A549 (cell line): ENCODE data around the gene RXRA. TPM values are rescaled to one million over a fixed set of nuclear protein-coding genes. Genes with fewer than 3 reads are reported as not detected.

Experiments
- ATAC-seq, 2 experiments: fragments of 200-7000 bp in 1 of 2; fragments of >200 bp in 1 of 2; cut with Nextera tagmentation in 1 of 2; cut with Tn5 transposase in 1 of 2; 3 replicates each; pipeline versions ENCODE4 v1.8.0 to v1.9.1; 2018 to 2020; ENCODE audit warnings: mild to moderate bottlenecking in 1 of 2, moderate library complexity in 1 of 2
- CTCF ChIA-PET: fragments of 300-600 bp; sonication (Branson Sonifier 250); formaldehyde crosslinking; extraction: SDS; loops from one replicate; lab custom pipeline; 2021; ENCODE audit warnings: antibody characterized with exemption, inconsistent platforms; lab: Yijun Ruan, JAX
- POLR2A ChIA-PET: fragments of 350-600 bp; formaldehyde crosslinking; extraction: SDS; loops from one replicate; lab custom pipeline; 2021; ENCODE audit warnings: antibody characterized with exemption, inconsistent platforms; lab: Yijun Ruan, JAX
- DNase-seq, 2 experiments: peaks; one replicate each; pipeline versions ENCODE4 v3.0.0 to v3.0.0-alpha.2; 2011 to 2016; ENCODE audit warnings: low read depth in 1 of 2, low spot score in 1 of 2
- FAIRE-seq: peaks from 2 replicates; lab custom pipeline; 2011; peaks lifted over from hg19 to GRCh38; lab: Jason Lieb, UNC
- H3K27ac ChIP-seq, 2 experiments: fragments of >200 bp; sonication (Bioruptor Twin); formaldehyde crosslinking; 3 replicates each; pipeline ENCODE4 v1.5.1; 2016 to 2017
- H3K4me1 ChIP-seq: fragments of >200 bp; sonication (Bioruptor Twin); formaldehyde crosslinking; 3 replicates; pipeline ENCODE4 v1.6.1; 2016
- H3K4me2 ChIP-seq: fragments of >200 bp; sonication (Bioruptor Twin); formaldehyde crosslinking; 3 replicates; pipeline ENCODE4 v1.6.1; 2016
- H3K4me3 ChIP-seq: fragments of >200 bp; sonication (Bioruptor Twin); formaldehyde crosslinking; 3 replicates; pipeline ENCODE4 v1.5.1; 2016
- H3K9me3 ChIP-seq: fragments of >200 bp; sonication (Bioruptor Twin); formaldehyde crosslinking; 3 replicates; pipeline ENCODE4 v1.6.1; 2016
- BHLHE40 ChIP-seq: IDR thresholded peaks from 2 replicates; pipeline ENCODE4 v1.6.1; 2012; ENCODE audit warnings: low read depth, low read length, inconsistent platforms
- CEBPB ChIP-seq, 2 experiments: fragments of >200 bp in 1 of 2; sonication (Bioruptor Twin) in 1 of 2; formaldehyde crosslinking in 1 of 2; IDR thresholded peaks; 2 replicates each; pipeline ENCODE4 v1.6.1; 2012 to 2016
- CHD2 ChIP-seq: fragments of 150-350 bp; IDR thresholded peaks from 2 replicates; pipeline ENCODE4 v1.6.1; 2014; ENCODE audit warnings: low read length; ENCODE audit not compliant: partially characterized antibody
- E2F6 ChIP-seq: IDR thresholded peaks from 2 replicates; pipeline ENCODE4 v1.6.1; 2012; ENCODE audit warnings: low read depth, borderline replicate concordance
- ESRRA ChIP-seq: fragments of 150-350 bp; IDR thresholded peaks from 2 replicates; pipeline ENCODE4 v1.6.1; 2014; ENCODE audit warnings: mild to moderate bottlenecking, low read length, borderline replicate concordance
- FOSB ChIP-seq: fragments of 250-450 bp; sonication (Bioruptor Pico); IDR thresholded peaks from 2 replicates; pipeline ENCODE4 v1.5.0; 2020; ENCODE audit warnings: mild to moderate bottlenecking, moderate library complexity
- FOXS1 ChIP-seq: fragments of 250-450 bp; sonication (Bioruptor Pico); IDR thresholded peaks from 2 replicates; pipeline ENCODE4 v1.5.0; 2020; ENCODE audit warnings: mild to moderate bottlenecking, moderate library complexity
- GATA3 ChIP-seq: IDR thresholded peaks from 2 replicates; pipeline ENCODE4 v1.6.1; 2012; ENCODE audit warnings: borderline replicate concordance
- HDAC2 ChIP-seq: fragments of 200-600 bp; sonication (generic); IDR thresholded peaks from 2 replicates; pipeline ENCODE4 v1.6.1; 2016
- HEYL ChIP-seq: fragments of 250-450 bp; sonication (Bioruptor Pico); IDR thresholded peaks from 2 replicates; pipeline ENCODE4 v1.8.0; 2021; ENCODE audit warnings: mild to moderate bottlenecking, moderate library complexity
- HMGXB4 ChIP-seq: fragments of 250-450 bp; sonication (Bioruptor Pico); IDR thresholded peaks from 2 replicates; pipeline ENCODE4 v1.5.0; 2021; ENCODE audit warnings: mild to moderate bottlenecking, moderate library complexity, borderline replicate concordance
- HOXB5 ChIP-seq: fragments of 250-450 bp; sonication (Bioruptor Pico); IDR thresholded peaks from 2 replicates; pipeline ENCODE4 v1.5.0; 2020; ENCODE audit warnings: mild to moderate bottlenecking, moderate library complexity
- JUN ChIP-seq, 2 experiments: fragments of >200 bp; sonication (Bioruptor Twin); formaldehyde crosslinking; IDR thresholded peaks; 2 replicates in 1 of 2; 3 replicates in 1 of 2; pipeline ENCODE4 v1.6.1; 2016 to 2017
- KDM5A ChIP-seq: fragments of 200-600 bp; sonication (generic); IDR thresholded peaks from 2 replicates; pipeline ENCODE4 v1.6.1; 2016; ENCODE audit warnings: antibody characterized with exemption, mild to moderate bottlenecking
- MAFK ChIP-seq: fragments of 450-650 bp; IDR thresholded peaks from 2 replicates; pipeline ENCODE4 v1.6.1; 2014; ENCODE audit not compliant: partially characterized antibody
- MYC ChIP-seq: IDR thresholded peaks from 2 replicates; pipeline ENCODE4 v1.6.1; 2012; ENCODE audit warnings: mild to moderate bottlenecking, inconsistent platforms, low read length, improper control_type of control experiment, borderline replicate concordance
- NR3C1 ChIP-seq: fragments of >200 bp; sonication (Bioruptor Twin); formaldehyde crosslinking; IDR thresholded peaks from 3 replicates; pipeline ENCODE4 v1.6.1; 2017
- PHF8 ChIP-seq: fragments of 200-600 bp; sonication (generic); IDR thresholded peaks from 2 replicates; pipeline ENCODE4 v1.6.1; 2016; ENCODE audit warnings: low read depth, mild to moderate bottlenecking, antibody characterized with exemption, moderate library complexity, borderline replicate concordance
- POLR2A ChIP-seq: IDR thresholded peaks from 2 replicates; pipeline ENCODE4 v1.6.1; 2012; ENCODE audit warnings: mild to moderate bottlenecking, low read length
- RAD21 ChIP-seq, 2 experiments: fragments of >200 bp in 1 of 2; sonication (Bioruptor Twin) in 1 of 2; formaldehyde crosslinking in 1 of 2; IDR thresholded peaks in 1 of 2; conservative IDR thresholded peaks in 1 of 2; 2 replicates in 1 of 2; 3 replicates in 1 of 2; pipeline ENCODE4 v1.6.1; 2012 to 2018; ENCODE audit warnings: inconsistent platforms in 1 of 2
- RFX5 ChIP-seq: fragments of 450-650 bp; IDR thresholded peaks from 2 replicates; pipeline ENCODE4 v1.7.1; 2014; ENCODE audit warnings: antibody characterized with exemption, mild to moderate bottlenecking, moderate library complexity
- RNF2 ChIP-seq: fragments of 200-600 bp; sonication (generic); IDR thresholded peaks from 2 replicates; pipeline ENCODE4 v1.6.1; 2016; ENCODE audit warnings: low read depth, mild to moderate bottlenecking, antibody characterized with exemption, moderate library complexity, borderline replicate concordance
- SREBF2 ChIP-seq: fragments of 450-650 bp; IDR thresholded peaks from 2 replicates; pipeline ENCODE4 v1.6.1; 2014; ENCODE audit warnings: mild to moderate bottlenecking, moderate library complexity
- ZFP36 ChIP-seq: fragments of 450-650 bp; IDR thresholded peaks from 2 replicates; pipeline ENCODE4 v1.6.1; 2014; ENCODE audit warnings: borderline replicate concordance; ENCODE audit not compliant: partially characterized antibody
- ZNF302 ChIP-seq: fragments of 250-450 bp; sonication (Bioruptor Pico); IDR thresholded peaks from 2 replicates; pipeline ENCODE4 v1.9.0; 2021; ENCODE audit warnings: inconsistent platforms, mild to moderate bottlenecking, moderate library complexity
- ZSCAN20 ChIP-seq: fragments of 250-450 bp; sonication (Bioruptor Pico); IDR thresholded peaks from 2 replicates; pipeline ENCODE4 v1.8.0; 2022; ENCODE audit warnings: mild to moderate bottlenecking, moderate library complexity
- WGBS: methylation state at CpG from one replicate; pipeline ENCODE4 v1.1.6; 2017; ENCODE audit errors: missing lambda C conversion rate; 5-methylcytosine and 5-hydroxymethylcytosine counted together
- polyA plus RNA-seq, 4 experiments: library from polyadenylated mRNA; depleted of rRNA in 3 of 4; stranded (reverse); fragments of >200 nt; fragmentation: RNase III in 1 of 4; extraction: RNeasy Plus Mini Kit Qiagen cat#74134 plus additional on column Dnase treatment in 1 of 4; gene quantifications; 2 replicates in 3 of 4; 3 replicates in 1 of 4; pipeline ENCODE4 v1.2.3, GENCODE V29; 2011 to 2017

The RXRA gene
- polyA plus RNA-seq, 2 of the 4 experiments (the other 2 are of a cell fraction) = 6.6 to 23.9 TPM

- no peak for DNase-seq
- 80% methylated on average over 8 of the region's 21 CpGs for WGBS
These were observed 48.2 kb downstream of the RXRA start for GRCh38 chr9:134374301-134375010.

GRCh38 chr9:134375011-134375390, 48.7 kb downstream of the RXRA start:
- TF ChIP-seq ZFP36 (peak; percentile 93), ZSCAN20 (CRISPR knock-in tag) (no peak), POLR2A (no peak), RAD21 (conservative IDR thresholded peaks at IDR 0.05 in 1 of 2, IDR thresholded peaks at IDR 0.05 in 1 of 2) (no peak)
- TF ChIP-seq, all 56 proteins: peak for 1
- ATAC-seq (no peak), FAIRE-seq (no peak), DNase-seq (no peak)
- no peaks in the 10 kb centered on the region for H3K9me3 ChIP-seq
- WGBS = 64% methylated on average over 6 of the region's 6 CpGs
- peak overlapping the region; percentile 65 for H3K4me2 ChIP-seq
- H3K27ac ChIP-seq = peak overlapping the region; percentile 93 to 97
- POLR2A ChIA-PET = no interaction called here
- CTCF ChIA-PET = interaction anchor here (0.8 kb wide), 1 partner anchor 209 kb away, joined by 4 read pairs; no protein-coding TSS in a partner anchor
- H3K4me3 ChIP-seq = no peak overlapping the region
- peaks cover 81% of the 10 kb centered on the region for H3K4me1 ChIP-seq

More at GRCh38 chr9:134374301-134375010, 48.2 kb downstream of the RXRA start:
- H3K4me2 ChIP-seq = peak overlapping the region; percentile 65
- ChIA-PET CTCF (interaction anchor here (0.9 to 1.2 kb wide), 2 partner anchors 10 to 11 kb away, joined by 3 read pairs; no protein-coding TSS in a partner anchor), POLR2A (no interaction called here)
- ATAC-seq (no peak), FAIRE-seq (no peak)
- TF ChIP-seq MAFK (no peak), NR3C1 (no peak), ZNF302 (CRISPR knock-in tag) (no peak), PHF8 (no peak)
- peak overlapping the region; percentile 93 to 97 for H3K27ac ChIP-seq
- no peaks in the 10 kb centered on the region for H3K9me3 ChIP-seq
- H3K4me1 ChIP-seq = peaks cover 76% of the 10 kb centered on the region
- H3K4me3 ChIP-seq = no peak overlapping the region

- no peak for TF ChIP-seq HEYL
- no peak for TF ChIP-seq RNF2
- TF ChIP-seq E2F6 = no peak
- no peak for TF ChIP-seq MYC
- no peak for TF ChIP-seq POLR2A
- TF ChIP-seq FOSB (CRISPR knock-in tag) = no peak
- TF ChIP-seq RFX5 = no peak
- TF ChIP-seq GATA3 = no peak
- TF ChIP-seq BHLHE40 = no peak
- TF ChIP-seq HMGXB4 = no peak
- TF ChIP-seq SREBF2 = no peak
- no peak for TF ChIP-seq HDAC2
- TF ChIP-seq FOXS1 = no peak
- TF ChIP-seq CHD2 = no peak
- no peak for TF ChIP-seq HOXB5 (CRISPR knock-in tag)
- TF ChIP-seq CEBPB (IDR thresholded peaks at IDR 0.05) = no peak
- no peak for TF ChIP-seq JUN (IDR thresholded peaks at IDR 0.05)
- TF ChIP-seq NR3C1 = no peak
- no peak for TF ChIP-seq ESRRA
- TF ChIP-seq KDM5A = no peak
- ChIA-PET POLR2A (interaction anchor here (1.3 kb wide), 1 partner anchor 9 kb away, joined by 5 read pairs; no protein-coding TSS in a partner anchor), CTCF (interaction anchor here (0.7 to 5.0 kb wide), 7 partner anchors 10 to 208 kb away, joined by 3 to 24 read pairs (median 5); no protein-coding TSS in a partner anchor)
- Histone ChIP-seq H3K27ac (peak overlapping the region; percentile 93 to 97), H3K4me1 (peaks cover 88% of the 10 kb centered on the region), H3K4me3 (no peak overlapping the region), H3K9me3 (no peaks in the 10 kb centered on the region), H3K4me2 (peak overlapping the region; percentile 65)
- ATAC-seq (peak in 1 of 2 experiments; percentile 12; a peak in 3 of 6 replicates), DNase-seq (peak in 1 of 2 experiments; percentile 33), FAIRE-seq (no peak)
- WGBS = 55% methylated on average over 33 of the region's 38 CpGs
These were observed 49.5 kb downstream of the RXRA start for GRCh38 chr9:134375430-134376385.
